ENCODE data around the gene FAM170B. TPM values are rescaled to one million over a fixed set of nuclear protein-coding genes. Genes with fewer than 3 reads are reported as not detected.

The FAM170B gene
- total and polyA plus RNA-seq, 3 donors from 2014 or later = 1.2 to 11.7 (median 10.5) TPM

- DNase-seq = no peak
- Histone ChIP-seq H3K9me3 (no peaks in the 10 kb centered on the region), H3K4me1 (peaks cover 34% of the 10 kb centered on the region), H3K27me3 (no peaks in the 10 kb centered on the region), H3K4me3 (no peak overlapping the region), H3K36me3 (ENCODE audit: low read depth, missing control alignments) (no peaks in the 10 kb centered on the region), H3K27ac (no peak overlapping the region)
- no peak for TF ChIP-seq POLR2A (IDR thresholded peaks at IDR 0.05)
- TF ChIP-seq, protein P1, sequence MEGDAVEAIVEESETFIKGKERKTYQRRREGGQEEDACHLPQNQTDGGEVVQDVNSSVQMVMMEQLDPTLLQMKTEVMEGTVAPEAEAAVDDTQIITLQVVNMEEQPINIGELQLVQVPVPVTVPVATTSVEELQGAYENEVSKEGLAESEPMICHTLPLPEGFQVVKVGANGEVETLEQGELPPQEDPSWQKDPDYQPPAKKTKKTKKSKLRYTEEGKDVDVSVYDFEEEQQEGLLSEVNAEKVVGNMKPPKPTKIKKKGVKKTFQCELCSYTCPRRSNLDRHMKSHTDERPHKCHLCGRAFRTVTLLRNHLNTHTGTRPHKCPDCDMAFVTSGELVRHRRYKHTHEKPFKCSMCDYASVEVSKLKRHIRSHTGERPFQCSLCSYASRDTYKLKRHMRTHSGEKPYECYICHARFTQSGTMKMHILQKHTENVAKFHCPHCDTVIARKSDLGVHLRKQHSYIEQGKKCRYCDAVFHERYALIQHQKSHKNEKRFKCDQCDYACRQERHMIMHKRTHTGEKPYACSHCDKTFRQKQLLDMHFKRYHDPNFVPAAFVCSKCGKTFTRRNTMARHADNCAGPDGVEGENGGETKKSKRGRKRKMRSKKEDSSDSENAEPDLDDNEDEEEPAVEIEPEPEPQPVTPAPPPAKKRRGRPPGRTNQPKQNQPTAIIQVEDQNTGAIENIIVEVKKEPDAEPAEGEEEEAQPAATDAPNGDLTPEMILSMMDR (IDR thresholded peaks at IDR 0.05) = no peak
- WGBS, 2 donors = 55 to 71% methylated on average over 1 to 3 of the region's 3 CpGs
- intact Hi-C loops (cut with DNase I; ENCODE audit: low total_unique reads) = no loop called here
These were observed 20.1 kb downstream of the FAM170B start for GRCh38 chr10:49113741-49114141.

GRCh38 chr10:49112851-49113250 is 21.0 kb downstream of the FAM170B start:
- no peak for TF ChIP-seq POLR2A (IDR thresholded peaks at IDR 0.05)
- TF ChIP-seq, protein P1 (IDR thresholded peaks at IDR 0.05) = no peak
- intact Hi-C loops (cut with DNase I; ENCODE audit: low total_unique reads) = no loop called here
- no peak for DNase-seq
- no peak overlapping the region for H3K27ac ChIP-seq
- 38 to 71% methylated on average over 3 of the region's 3 CpGs for WGBS, 2 donors
- peaks cover 34% of the 10 kb centered on the region for H3K4me1 ChIP-seq
- no peak overlapping the region for H3K4me3 ChIP-seq
- H3K27me3 ChIP-seq = no peaks in the 10 kb centered on the region
- no peaks in the 10 kb centered on the region for H3K36me3 ChIP-seq (ENCODE audit: low read depth, missing control alignments)
- H3K9me3 ChIP-seq = no peaks in the 10 kb centered on the region

GRCh38 chr10:49112098-49112497 is 21.7 kb downstream of the FAM170B start:
- no peaks in the 10 kb centered on the region for H3K36me3 ChIP-seq (ENCODE audit: low read depth, missing control alignments)
- H3K4me3 ChIP-seq = no peak overlapping the region
- H3K4me1 ChIP-seq = peaks cover 34% of the 10 kb centered on the region
- 87 to 89% methylated on average over 3 of the region's 3 CpGs for WGBS, 2 donors
- H3K27me3 ChIP-seq = no peaks in the 10 kb centered on the region
- DNase-seq = no peak
- intact Hi-C loops (cut with DNase I; ENCODE audit: low total_unique reads) = no loop called here
- no peak overlapping the region for H3K27ac ChIP-seq
- TF ChIP-seq, protein P1 (IDR thresholded peaks at IDR 0.05) = no peak
- no peak for TF ChIP-seq POLR2A (IDR thresholded peaks at IDR 0.05)
- no peaks in the 10 kb centered on the region for H3K9me3 ChIP-seq

- H3K27ac ChIP-seq = no peak overlapping the region
These were observed 22.5 kb downstream of the FAM170B start for GRCh38 chr10:49111320-49111698.

More at GRCh38 chr10:49111320-49111698, 22.5 kb downstream of the FAM170B start:
- intact Hi-C loops (cut with DNase I; ENCODE audit: low total_unique reads) = no loop called here
- Histone ChIP-seq H3K36me3 (ENCODE audit: low read depth, missing control alignments) (no peaks in the 10 kb centered on the region), H3K4me1 (peaks cover 34% of the 10 kb centered on the region), H3K27me3 (no peaks in the 10 kb centered on the region), H3K9me3 (no peaks in the 10 kb centered on the region), H3K4me3 (no peak overlapping the region)
- no peak for DNase-seq
- no peak for TF ChIP-seq POLR2A (IDR thresholded peaks at IDR 0.05)
- TF ChIP-seq, protein P1 (IDR thresholded peaks at IDR 0.05) = no peak
- 61 to 77% methylated on average over 7 to 8 of the region's 8 CpGs for WGBS, 2 donors

All from testis (tissue), 3 donors.